Measurements from ENCODE around the gene MRPS16.
A peak's percentile ranks its signal among the peaks of the same experiment; 100 is the strongest.
"Not testable (repeated sequence)": the region's sequence is repeated elsewhere in the genome, so short reads cannot be mapped to it uniquely, and the experiment has no call there.

The MRPS16 gene

DNA sequence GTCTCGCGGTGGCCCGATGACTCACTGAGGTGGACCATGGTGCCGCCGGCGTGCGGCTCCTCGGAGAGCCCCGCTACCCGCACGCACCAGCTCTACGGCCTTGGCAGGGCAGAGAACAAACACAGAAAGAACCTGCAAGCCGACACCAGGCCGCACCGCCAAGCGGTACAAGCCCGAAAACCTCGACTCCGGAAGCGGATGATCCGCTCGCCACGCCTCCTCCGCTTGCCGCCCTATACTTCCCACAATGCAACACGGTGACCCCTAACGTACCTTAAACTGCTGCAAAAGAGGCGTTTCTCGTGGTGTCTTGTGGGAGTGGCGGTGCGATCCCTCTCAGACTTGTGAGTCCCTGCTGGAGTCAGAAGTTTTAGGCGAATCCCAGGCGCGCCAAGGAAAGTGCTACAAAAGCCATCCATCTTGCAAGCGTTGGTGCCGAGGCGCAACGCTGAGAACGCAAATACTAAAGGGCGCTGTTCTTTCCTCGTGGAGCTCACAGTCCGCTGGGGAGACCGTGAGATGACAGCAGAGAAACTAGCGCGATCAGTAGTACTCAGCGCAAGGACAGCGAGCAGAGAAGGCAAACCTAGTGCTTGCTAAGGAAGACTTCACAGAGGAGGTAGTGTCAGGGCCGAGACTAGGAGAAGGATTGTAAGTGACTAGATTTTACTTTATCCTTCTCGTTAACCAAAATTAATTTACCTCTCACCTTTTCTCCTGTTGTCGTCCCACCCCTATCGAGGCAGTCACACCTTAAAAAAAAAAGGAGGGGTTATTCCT lies at the start of gene MRPS16:
MRPS16 (minus strand) TSS at position 200 of the 780 bp plus-strand sequence; CDS start at position 38, 162 bp downstream.
- peak; percentile 79 to 90 for DNase-seq (ENCODE audit: extremely low read depth in 1 of 2, low read depth in 1 of 2)

DNA sequence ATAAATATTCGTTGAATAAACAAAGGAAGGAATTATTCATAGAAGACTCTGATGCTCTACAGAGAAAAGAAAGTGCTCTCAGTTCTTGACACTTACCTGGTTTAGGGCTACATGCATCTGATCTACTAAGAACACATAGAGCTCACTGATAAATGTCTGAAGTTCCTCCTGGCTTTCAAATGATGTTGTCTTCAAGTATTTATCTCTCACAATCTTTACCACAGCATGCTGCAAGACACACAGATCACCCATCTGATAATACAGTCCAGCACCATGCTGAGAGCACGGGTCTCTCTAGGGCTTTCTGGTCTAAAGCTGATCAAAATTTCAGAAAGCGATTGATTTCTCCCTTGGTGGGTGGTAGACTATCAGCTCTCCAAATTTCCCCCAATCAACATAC lies 44.5 kb upstream of the MRPS16 start:
- no peak for DNase-seq (ENCODE audit: extremely low read depth in 1 of 2, low read depth in 1 of 2)

DNA sequence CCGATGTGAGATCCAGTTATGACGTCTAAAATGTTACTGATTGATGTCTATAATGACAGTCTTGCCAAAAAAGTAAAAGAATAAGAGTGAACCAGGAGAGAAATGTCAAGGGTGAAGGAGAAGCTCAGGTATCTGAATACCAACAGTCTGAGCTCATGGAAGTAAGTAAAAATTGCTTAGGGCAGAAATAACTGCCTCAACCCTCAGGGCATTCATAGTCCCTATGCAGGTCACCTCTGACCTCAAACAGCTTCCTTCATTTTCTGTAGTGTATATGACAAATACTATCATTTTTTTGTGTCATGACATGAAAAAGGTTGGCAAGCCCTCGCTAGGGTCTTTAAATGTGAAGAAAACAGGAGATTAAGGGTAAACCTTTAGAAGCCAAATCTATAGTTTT lies 41.0 kb upstream of the MRPS16 start:
- DNase-seq (ENCODE audit: extremely low read depth in 1 of 2, low read depth in 1 of 2), result no peak

DNA sequence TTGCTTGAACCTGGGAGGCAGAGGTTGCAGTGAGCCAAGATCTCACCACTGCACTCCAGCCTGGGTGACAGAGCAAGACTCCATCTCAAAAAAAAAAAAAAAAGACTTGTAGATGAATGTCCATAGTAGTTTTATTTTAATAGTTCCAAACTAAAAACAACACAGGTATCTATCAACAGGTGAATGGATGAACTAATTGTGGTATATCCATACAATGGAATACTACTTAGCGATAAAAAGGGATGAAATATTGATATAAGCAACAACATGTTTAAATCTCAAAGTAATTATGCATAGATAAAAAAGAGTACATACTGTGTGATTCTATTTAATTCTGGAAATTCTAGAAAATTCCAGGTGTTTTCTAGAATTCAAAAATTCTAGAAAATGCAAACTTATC lies 37.5 kb upstream of the MRPS16 start:
- no peak for DNase-seq (ENCODE audit: extremely low read depth in 1 of 2, low read depth in 1 of 2)

DNA sequence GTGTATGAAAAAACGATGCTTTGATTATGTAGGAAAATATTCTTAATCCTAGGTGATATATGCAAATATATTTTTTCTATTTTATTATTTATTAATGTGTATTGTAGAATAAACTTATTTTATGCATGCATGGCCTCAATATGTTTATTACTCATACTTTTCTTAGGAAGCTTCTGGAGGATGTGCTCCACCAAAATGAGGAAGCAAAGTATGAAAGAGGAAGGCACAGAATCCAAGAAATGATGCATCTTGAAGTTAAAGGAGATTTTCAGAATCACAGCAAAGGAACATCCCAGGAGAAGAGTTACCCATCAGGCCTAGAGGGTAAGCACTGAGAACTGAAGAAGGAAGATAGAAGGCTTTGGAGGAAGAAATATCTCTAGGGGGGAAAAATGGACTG lies 35.0 kb upstream of the MRPS16 start:
- DNase-seq (ENCODE audit: extremely low read depth in 1 of 2, low read depth in 1 of 2), result no peak

DNA sequence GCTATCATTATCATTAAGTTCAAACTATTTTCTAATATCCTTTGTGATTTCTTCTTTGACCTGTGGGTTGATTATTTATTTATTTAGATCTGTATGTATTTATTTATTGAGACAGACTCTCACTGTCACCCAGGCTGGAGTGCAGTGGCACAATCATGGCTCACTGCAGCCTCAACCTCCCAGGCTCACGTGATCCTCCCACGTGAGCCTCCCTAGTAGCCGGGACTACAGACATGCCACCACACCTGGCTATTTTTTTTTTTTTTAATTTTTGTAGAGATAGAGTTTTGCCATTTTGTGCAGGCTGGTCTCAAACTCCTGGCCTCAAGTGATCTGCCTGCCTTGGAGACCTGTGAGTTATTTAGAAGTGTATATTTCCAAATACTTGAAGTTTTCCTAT lies 28.7 kb upstream of the MRPS16 start:
- no peak for DNase-seq (ENCODE audit: extremely low read depth in 1 of 2, low read depth in 1 of 2)

DNA sequence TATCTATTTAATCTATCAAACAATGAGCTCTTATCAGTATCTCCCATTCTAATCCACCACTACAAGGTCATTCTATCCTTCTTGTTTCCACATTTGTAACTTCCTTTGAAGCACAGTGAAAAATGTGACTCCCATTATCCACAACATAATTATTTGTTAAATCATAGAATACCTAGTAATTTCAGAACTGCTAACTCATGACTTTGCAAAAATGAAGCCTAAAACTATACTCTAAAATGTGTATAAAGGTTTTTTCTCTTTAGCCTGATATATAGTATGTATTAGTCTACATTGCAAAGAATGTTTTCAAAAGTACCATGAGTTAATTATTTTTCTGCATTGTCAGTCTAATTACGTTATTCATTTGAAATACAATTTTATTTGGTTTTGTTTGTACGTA lies 12.0 kb upstream of the MRPS16 start:
- DNase-seq (ENCODE audit: extremely low read depth in 1 of 2, low read depth in 1 of 2), result no peak

DNA sequence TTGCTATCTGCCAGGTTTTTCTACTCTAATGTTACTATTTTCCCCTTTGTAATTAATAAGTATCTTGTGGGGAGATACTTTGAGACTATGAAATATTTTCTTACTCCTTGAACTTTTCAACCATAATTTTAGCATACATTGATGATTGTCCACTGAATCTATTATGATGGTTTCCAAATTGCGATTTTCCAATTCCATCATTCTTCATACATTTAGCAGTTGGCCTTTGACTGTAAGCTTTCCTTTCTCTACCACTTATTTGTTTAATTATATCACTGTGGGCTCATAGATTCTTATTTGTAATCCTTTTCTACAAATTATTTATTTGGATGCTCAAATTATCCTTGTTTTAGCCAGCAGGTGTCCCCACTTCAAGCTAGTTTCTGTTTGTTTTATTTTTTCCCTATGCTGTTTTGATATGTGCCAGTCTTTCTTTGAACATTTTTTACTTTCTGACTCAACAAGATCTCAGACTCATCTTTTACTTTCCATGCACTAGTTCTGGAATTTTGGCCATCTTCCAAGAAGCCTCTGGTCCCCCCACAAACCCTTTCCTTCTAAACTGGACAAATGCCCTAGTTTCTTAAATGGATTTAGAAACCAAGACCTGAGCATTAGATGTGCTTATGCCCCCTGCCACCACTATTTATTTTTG lies 11.4 kb upstream of the MRPS16 start:
- no peak for DNase-seq (ENCODE audit: extremely low read depth in 1 of 2, low read depth in 1 of 2)

DNA sequence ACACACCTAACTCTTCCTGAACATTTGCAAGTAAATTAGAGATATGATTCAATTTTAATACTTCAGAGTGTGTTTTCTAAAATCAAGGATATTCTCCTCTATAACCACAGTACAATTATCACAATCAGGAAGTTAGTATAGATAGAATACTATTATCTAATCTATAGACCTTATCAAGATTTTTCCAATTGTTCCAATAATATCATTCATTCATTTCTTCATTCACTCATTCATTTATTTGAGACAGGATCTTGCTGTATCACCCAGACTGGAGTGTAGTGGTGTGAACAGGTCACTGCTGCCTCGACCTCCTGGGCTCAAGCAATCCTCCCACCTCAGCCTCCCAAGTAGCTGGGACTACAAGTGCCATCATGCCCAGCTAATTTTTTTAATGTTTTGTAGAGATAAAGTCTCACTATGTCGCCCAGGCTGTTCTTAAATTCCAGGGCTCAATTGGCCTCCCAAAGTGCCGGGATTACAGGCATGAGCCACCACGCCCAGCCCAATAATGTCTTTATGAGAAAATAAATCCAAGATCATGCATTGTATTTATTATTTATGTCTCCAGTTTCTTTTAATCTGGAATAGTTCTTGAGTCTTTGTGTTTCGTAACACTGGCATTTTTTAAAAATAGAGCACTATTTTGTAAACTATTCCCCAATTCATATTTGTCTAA lies 10.6 kb upstream of the MRPS16 start:
- DNase-seq (ENCODE audit: extremely low read depth in 1 of 2, low read depth in 1 of 2), result no peak

DNA sequence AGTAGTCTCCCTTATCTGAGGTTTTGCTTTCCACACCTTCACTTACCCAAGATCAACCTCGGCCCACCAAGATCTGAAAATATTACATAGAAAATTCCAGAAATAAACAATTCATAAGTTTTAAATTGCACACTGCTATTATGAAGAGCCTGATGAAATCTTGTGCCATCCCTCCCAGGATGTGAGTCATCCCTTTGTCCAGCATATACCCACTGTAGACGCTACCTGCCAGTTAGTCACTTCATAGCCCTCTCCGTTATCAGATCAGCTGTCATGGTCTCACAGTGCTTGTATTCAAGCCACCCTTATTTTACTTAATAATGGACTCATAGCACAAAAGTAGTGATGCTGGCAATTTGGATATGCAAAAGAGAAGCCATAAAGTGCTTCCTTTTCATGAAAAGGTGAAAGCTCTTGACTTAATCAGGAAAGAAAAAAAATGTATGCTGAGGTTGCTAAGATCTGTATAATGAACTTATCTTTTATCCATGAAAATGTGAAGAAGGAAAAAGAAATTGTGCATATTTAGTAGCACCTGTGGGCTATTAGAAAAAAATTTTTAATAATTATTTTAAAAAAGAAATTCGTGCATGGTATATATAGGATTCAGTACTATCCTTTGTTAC lies 9.8 kb upstream of the MRPS16 start:
- DNase-seq (ENCODE audit: extremely low read depth in 1 of 2, low read depth in 1 of 2), result no peak

DNA sequence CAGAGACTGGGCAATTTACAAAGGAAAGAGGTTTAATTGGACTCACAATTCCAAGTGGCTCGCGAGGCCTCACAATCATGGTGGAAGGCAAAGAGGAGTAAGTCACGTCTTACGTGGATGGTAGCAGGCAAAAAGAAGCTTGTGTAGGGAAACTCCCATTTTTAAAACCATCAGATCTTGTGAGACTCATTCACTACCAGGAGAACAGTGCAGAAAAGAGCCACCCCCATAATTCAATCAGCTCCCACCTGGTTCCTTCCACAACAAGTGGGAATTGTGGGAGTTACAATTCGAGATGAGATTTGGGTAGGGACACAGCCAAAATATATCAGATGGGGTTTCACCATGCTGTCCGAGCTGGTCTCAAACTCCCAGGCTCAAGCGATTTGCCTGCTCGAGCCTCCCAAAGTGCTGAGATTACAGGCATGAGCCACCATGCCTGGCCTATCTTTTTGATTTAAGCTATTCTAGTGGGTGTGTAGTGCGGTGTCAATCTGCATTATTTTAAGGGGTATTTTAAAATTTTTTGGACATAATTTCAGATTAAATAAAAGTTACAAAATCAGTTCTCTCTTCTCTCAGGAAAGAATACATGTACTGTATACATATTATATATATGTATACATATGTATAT lies 9.0 kb upstream of the MRPS16 start:
- DNase-seq (ENCODE audit: extremely low read depth in 1 of 2, low read depth in 1 of 2), result no peak

DNA sequence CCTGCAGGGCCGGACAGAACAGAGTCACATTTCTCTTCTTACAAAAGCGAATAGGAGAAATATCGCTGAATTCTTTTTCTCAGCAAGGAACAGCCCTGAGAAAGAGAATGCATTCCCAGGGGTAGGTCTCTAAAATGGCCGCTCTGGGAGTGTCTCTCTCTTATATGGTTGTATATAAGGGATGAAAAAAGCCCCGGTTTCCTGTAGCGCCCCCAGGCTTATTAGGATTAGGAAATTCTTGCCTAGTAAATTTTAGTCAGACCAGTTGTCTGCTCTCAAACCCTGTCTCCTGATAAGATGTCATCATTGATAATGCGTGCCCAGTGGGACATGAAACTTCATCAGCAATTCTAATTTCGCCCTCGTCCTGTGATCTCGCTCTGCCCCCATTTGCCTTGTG lies 6.2 kb upstream of the MRPS16 start:
- DNase-seq (ENCODE audit: extremely low read depth in 1 of 2, low read depth in 1 of 2), result not testable (repeated sequence)

DNA sequence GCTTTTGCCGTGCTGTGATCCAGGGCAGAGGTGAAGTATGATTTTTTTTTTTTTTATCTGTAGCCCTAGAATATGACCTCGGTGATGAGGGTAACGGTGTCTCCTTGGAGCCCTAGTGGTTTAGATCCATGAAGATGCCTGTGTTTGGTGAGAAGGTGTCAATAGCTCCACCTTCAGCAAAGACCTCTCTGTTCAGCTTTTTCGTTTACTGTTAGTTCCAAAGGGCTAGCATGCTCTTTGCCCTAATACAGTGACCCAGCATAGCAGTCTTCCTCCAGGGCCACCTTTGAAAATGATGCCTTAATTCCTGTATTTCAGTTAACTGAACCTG lies 746 bp upstream of the MRPS16 start:
- DNase-seq (ENCODE audit: extremely low read depth in 1 of 2, low read depth in 1 of 2), result no peak

DNA sequence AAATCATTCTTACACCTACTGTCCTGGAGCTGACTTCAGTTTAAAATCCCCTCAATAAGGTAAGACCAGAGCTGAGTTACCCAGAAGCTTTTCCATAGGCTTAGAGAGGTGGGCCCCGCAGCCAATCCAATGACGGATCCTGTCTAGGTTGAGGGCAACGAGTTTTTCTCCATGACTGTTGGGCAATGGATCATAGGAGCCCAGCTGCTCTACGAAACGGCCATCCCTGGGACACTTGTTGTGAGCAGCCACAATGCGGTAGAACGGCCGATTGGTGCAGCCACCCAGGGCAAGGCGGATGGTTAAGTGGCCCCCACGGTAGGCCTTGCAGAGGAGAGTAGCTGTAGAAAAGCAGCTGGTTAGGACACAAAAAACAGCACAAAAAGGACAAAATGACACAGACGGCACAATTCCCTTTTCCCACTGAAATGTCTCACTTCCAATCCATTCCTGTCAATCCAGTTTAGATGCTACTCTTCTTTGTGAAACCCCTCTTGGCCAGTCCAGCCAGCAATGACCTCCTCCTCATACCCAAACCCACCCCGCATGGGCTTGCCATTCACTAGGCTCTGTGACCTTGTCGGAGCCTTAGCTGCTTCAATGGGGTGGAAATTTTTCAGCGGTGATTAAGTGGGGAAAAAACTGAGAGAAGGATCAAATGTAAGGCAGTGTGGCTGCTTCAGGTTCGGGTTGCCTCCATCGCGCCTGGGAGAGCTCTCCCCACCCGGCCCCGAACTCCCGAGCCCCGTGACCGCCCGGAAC lies 580 bp downstream of the MRPS16 start:
- DNase-seq (ENCODE audit: extremely low read depth in 1 of 2, low read depth in 1 of 2), result no peak

DNA sequence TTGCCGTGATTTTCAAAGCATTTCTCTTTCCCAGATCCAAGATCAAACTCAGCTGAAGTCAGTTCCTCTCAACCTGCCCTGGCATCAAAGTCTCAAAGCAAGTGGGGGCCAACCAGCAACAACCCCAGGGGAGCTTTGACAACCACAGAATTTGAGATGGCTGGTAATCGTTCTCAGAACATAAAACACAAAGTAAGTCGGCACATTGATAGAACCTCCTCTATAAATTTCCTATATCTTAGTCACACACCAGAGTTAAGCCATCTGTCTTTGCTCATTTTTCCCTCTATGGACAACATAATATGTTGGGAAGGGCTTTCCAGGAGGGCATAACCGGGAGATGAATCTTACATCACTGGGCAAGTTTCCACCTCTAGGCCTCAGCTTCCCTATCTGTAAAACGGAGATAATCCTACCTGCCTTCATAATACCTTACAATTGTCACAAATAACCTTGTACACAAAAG lies 4.2 kb downstream of the MRPS16 start:
- no peak for DNase-seq (ENCODE audit: extremely low read depth in 1 of 2, low read depth in 1 of 2)

DNA sequence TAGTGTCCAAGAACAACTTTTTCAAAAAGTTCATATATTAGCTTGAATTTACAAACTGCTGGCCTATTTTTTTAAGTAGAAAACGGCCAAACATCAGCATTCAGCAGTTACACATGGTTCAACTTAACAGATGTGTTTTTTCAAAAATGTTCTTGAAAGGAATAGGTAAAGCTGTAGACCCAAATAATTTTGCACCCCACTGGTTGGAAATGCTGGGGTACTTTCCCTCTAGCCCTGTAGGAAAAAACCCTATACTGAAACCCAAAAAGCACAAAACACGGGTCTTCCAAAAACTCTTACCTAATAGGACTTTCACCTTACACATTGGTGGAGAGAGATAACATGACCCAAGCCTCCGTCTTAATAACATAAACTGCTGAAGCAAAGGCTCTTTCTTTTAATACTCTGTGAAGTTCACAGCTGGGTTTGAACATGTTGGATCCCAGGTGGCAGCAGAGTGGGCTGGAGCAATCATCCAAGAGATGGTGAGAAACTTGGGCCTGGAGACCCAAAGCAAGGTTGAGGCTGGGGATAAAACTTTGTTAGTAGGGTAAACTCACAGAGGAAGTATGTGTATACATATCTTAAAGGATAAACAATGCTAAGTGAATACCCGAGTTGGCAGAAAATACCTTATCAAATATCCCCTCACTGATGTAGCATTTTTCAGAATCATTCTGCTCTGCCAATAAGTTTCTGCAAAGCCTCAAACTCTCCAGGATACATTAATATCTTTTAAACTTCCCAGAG lies 4.8 kb downstream of the MRPS16 start:
- DNase-seq (ENCODE audit: extremely low read depth in 1 of 2, low read depth in 1 of 2), result no peak

DNA sequence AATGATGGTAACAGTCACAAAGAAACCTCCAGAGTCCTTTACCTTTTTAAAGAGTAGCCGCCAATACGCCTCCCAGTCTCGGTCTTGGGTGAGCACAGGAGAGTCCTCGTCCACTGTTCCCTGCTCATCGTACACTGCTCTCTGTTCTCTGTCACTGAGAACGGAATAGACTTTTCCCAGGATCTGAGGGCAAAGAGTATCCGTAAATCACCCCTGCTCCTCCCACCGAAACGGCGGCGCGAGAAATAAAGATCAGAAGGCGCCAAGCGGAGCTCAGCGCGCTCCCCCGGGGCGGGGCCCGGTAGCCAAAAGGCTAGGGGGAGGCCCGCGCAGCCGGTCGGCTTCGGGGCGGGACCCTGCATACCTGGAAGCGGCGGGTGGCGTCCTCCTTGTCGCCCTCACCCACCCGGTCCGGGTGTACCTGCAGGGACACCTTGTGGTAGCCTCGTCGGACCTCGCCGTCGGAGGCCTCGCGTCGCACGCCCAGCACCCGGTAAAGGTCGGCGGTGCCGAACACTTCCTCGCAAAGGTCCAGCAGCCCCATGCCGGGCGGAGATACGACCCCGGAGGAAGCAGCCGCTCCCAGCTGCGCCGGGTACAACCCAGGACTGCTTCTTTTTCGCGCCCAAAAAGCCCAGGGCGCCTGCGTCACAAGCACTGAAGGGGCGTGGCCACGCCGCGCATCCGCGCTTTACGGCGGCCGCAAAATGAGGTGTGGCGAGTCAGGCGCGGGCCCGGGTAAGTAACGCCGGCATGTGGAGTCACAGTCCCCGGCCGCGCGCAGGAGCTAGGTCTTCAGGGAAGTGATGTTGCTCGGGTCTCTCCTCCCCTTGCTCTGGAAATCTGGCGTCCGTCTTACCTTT lies 5.6 kb downstream of the MRPS16 start, which contains the start of gene DNAJC9:
DNAJC9 (minus strand) TSS at position 610 of the 863 bp plus-strand sequence; CDS start at position 544, 66 bp downstream.
- peak; percentile 92 for DNase-seq (ENCODE audit: extremely low read depth in 1 of 2, low read depth in 1 of 2)

DNA sequence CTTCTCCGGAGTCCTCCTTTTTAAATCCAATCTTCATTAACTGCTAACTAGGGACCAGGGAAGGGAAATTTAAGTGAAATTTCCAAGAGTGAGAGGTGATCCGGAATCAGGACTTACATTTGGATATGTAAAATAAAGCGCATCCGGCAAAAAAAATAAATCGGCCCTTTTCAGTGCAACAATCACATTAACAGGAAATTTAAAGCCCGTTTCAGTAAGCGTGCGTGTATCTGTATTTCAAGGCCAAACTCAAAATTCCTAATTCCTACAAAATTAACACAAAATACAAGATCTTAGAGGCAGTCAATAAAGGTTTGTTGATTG lies 6.2 kb downstream of the MRPS16 start:
- no peak for DNase-seq (ENCODE audit: extremely low read depth in 1 of 2, low read depth in 1 of 2)
